ENCODE measurements around the gene EIF3B.
"Not testable (repeated sequence)": the region's sequence is repeated elsewhere in the genome, so short reads cannot be mapped to it uniquely, and the experiment has no call there.

The EIF3B gene

DNA sequence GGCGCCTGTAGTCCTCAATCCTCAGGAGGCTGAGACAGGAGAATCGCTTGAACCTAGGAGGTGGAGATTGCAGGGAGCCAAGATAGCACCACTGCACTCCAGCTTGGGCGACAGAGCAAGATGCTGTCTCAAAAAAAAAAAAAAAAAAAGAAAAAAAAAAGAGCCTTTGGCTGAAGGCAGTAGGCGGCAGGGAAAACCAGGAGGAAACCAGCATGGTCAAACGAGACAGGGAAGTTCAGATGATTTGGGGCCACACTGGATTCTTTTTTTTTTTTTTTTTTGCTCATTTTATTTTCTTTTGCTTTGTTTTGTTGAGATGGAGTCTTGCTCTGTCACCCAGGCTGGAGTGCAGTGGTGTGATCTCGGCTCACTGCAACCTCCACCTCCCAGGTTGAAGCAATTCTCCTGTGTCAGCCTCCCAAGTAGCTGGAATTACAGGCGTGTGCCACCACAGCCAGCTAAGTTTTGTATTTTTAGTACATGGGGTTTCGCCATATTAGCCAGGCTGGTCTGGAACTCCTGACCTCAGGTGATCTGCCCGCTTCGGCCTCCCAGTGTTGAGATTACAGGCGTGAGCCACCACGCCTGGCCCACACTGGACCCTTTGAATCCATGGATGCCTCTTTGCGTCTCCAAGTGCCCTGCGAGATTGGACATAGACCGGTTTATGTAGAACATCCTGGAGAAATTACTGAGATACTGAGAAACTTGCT lies 7.1 kb upstream of the EIF3B start:
- not testable (repeated sequence) for H3K27ac ChIP-seq (ENCODE audit: low read depth, low read length); H3K9me3 ChIP-seq (ENCODE audit: control insufficient read depth in 5 of 5, low read length in 5 of 5); H3K4me1 ChIP-seq (ENCODE audit: control insufficient read depth in 5 of 5, insufficient read depth in 5 of 5, low read length in 5 of 5); H3K27me3 ChIP-seq (ENCODE audit: control insufficient read depth in 5 of 5, insufficient read depth in 4 of 5, low read length in 5 of 5); H3K36me3 ChIP-seq (ENCODE audit: control insufficient read depth in 5 of 5, insufficient read depth in 5 of 5, low read length in 5 of 5)
- peak overlapping the region in 2 of 5 donors; percentile 37 to 43 for H3K9ac ChIP-seq (ENCODE audit: low read length in 5 of 5)
- H3K4me3 ChIP-seq (ENCODE audit: low read depth in 1 of 5, low read length in 5 of 5): peak overlapping the region in 4 of 5 donors; percentile 24 to 52 (median 49)

DNA sequence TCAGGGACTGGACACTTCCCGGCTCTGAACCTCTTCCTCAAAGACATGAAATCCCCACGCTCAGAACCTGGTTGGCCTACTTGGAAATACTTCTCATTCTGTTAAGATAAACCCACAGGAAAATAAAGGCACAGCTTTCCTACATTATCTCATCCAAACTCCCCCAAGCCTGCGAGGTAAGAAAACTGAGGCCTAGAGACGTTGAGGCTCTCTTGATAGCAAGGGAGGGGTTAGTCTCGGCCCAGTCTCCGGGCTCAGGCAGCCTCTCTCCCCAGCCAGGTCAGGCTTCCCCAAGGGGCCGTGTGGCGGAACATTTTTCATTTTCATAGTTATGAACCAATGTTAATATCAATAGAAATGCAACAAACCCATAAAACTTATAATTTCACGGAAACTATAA lies 4.6 kb upstream of the EIF3B start:
- Histone ChIP-seq H3K36me3 (ENCODE audit: control insufficient read depth in 5 of 5, insufficient read depth in 5 of 5, low read length in 5 of 5) (no peaks in the 10 kb centered on the region), H3K4me1 (ENCODE audit: control insufficient read depth in 5 of 5, insufficient read depth in 5 of 5, low read length in 5 of 5) (peaks cover 2 to 15% (median 11%) of the 10 kb centered on the region in 5 donors), H3K27me3 (ENCODE audit: control insufficient read depth in 5 of 5, insufficient read depth in 4 of 5, low read length in 5 of 5) (no peaks in the 10 kb centered on the region), H3K27ac (ENCODE audit: low read depth, low read length) (no peak overlapping the region), H3K9me3 (ENCODE audit: control insufficient read depth in 5 of 5, low read length in 5 of 5) (no peaks in the 10 kb centered on the region), H3K9ac (ENCODE audit: low read length in 5 of 5) (no peak overlapping the region), H3K4me3 (ENCODE audit: low read depth in 1 of 5, low read length in 5 of 5) (no peak overlapping the region)

DNA sequence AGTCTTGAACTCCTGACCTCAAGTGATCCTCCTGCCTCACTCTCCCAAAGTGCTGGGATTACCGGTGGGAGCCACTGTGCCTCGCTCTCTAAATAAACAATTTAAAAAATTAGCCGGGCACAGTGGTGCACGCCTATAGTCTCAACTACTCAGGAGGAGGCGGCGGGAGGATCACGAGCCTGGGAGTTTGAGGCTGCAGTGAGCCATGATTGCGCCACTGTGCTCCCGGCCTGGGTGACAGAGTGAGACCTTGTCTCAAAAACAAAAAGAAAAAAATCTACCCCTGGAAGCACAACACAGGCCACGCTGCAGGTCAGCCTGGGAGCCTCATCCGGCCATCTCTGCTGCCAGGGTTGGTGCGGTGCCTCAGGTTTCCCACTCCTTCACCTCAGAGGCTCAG lies 3.8 kb upstream of the EIF3B start:
- Histone ChIP-seq H3K27me3 (ENCODE audit: control insufficient read depth in 5 of 5, insufficient read depth in 4 of 5, low read length in 5 of 5) (no peaks in the 10 kb centered on the region), H3K36me3 (ENCODE audit: control insufficient read depth in 5 of 5, insufficient read depth in 5 of 5, low read length in 5 of 5) (no peaks in the 10 kb centered on the region), H3K9ac (ENCODE audit: low read length in 5 of 5) (no peak overlapping the region), H3K9me3 (ENCODE audit: control insufficient read depth in 5 of 5, low read length in 5 of 5) (no peaks in the 10 kb centered on the region), H3K4me1 (ENCODE audit: control insufficient read depth in 5 of 5, insufficient read depth in 5 of 5, low read length in 5 of 5) (peaks cover 2 to 23% (median 17%) of the 10 kb centered on the region in 5 donors), H3K4me3 (ENCODE audit: low read depth in 1 of 5, low read length in 5 of 5) (no peak overlapping the region), H3K27ac (ENCODE audit: low read depth, low read length) (no peak overlapping the region)

DNA sequence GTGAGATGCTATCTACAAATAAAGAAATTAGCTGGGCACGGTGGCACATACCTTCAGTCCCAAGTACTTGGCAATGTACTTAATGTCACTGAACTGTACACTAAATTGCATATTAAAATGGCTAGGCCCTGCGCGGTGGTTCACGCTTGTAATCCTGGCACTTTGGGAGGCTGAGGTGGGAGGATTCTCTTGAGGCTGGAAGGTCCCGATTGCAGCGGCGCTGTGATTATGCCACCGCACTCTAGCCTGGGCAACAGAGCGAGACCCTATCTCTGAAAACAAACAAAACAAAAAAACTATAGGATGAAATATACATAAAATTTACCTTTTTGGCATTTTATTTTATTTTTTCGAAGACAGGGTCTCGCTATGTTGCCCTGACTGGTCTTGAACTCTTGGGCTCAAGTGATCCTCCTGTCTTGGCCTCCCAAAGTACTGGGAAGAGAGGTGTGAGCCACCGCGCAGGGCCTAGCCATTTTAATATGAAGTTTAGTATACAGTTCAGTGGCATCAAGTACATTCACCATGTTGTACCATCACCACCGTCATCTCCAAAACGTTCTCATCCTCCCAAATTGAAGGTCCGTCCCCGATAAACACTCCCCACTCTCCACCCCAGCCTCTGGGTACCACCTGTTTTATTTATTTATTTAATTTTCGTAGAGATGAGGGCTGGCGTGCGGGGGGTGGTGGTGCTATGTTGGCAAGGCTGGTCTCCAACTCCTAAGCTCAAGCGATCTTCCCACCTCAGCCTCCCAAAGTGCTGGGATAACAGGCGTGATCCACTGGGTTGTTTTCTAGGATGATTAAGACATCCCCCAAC lies 1.3 kb upstream of the EIF3B start:
- Histone ChIP-seq H3K27me3 (ENCODE audit: control insufficient read depth in 5 of 5, insufficient read depth in 4 of 5, low read length in 5 of 5) (no peaks in the 10 kb centered on the region), H3K9ac (ENCODE audit: low read length in 5 of 5) (peak overlapping the region in 3 of 5 donors; percentile 93 to 99 (median 99)), H3K4me3 (ENCODE audit: low read depth in 1 of 5, low read length in 5 of 5) (peak overlapping the region; percentile 75 to 89 (median 84)), H3K4me1 (ENCODE audit: control insufficient read depth in 5 of 5, insufficient read depth in 5 of 5, low read length in 5 of 5) (peaks cover 2 to 42% (median 32%) of the 10 kb centered on the region in 5 donors), H3K9me3 (ENCODE audit: control insufficient read depth in 5 of 5, low read length in 5 of 5) (no peaks in the 10 kb centered on the region), H3K27ac (ENCODE audit: low read depth, low read length) (peak overlapping the region; percentile 100), H3K36me3 (ENCODE audit: control insufficient read depth in 5 of 5, insufficient read depth in 5 of 5, low read length in 5 of 5) (peaks cover 0 to 4% (median 3%) of the 10 kb centered on the region in 5 donors)

DNA sequence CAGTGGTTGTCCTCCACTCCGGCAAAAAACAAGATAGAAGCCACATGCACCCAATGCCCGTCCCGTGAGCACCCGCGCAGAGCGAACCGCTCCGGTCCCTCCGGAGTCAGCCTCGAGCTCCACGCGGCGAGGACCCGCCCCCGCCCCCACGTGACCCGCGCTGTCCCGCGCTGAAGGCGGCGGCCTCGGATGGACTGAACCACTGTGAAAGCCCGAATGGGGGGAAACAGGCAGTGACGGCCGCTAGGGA lies 766 bp upstream of the EIF3B start:
- peaks cover 0 to 4% (median 3%) of the 10 kb centered on the region in 5 donors for H3K36me3 ChIP-seq (ENCODE audit: control insufficient read depth in 5 of 5, insufficient read depth in 5 of 5, low read length in 5 of 5)
- H3K4me3 ChIP-seq (ENCODE audit: low read depth in 1 of 5, low read length in 5 of 5): peak overlapping the region; percentile 75 to 89 (median 87)
- peaks cover 2 to 47% (median 37%) of the 10 kb centered on the region in 5 donors for H3K4me1 ChIP-seq (ENCODE audit: control insufficient read depth in 5 of 5, insufficient read depth in 5 of 5, low read length in 5 of 5)
- H3K27ac ChIP-seq (ENCODE audit: low read depth, low read length): peak overlapping the region; percentile 100
- no peaks in the 10 kb centered on the region for H3K9me3 ChIP-seq (ENCODE audit: control insufficient read depth in 5 of 5, low read length in 5 of 5)
- H3K9ac ChIP-seq (ENCODE audit: low read length in 5 of 5): peak overlapping the region; percentile 88 to 99 (median 99)
- H3K27me3 ChIP-seq (ENCODE audit: control insufficient read depth in 5 of 5, insufficient read depth in 4 of 5, low read length in 5 of 5): no peaks in the 10 kb centered on the region

DNA sequence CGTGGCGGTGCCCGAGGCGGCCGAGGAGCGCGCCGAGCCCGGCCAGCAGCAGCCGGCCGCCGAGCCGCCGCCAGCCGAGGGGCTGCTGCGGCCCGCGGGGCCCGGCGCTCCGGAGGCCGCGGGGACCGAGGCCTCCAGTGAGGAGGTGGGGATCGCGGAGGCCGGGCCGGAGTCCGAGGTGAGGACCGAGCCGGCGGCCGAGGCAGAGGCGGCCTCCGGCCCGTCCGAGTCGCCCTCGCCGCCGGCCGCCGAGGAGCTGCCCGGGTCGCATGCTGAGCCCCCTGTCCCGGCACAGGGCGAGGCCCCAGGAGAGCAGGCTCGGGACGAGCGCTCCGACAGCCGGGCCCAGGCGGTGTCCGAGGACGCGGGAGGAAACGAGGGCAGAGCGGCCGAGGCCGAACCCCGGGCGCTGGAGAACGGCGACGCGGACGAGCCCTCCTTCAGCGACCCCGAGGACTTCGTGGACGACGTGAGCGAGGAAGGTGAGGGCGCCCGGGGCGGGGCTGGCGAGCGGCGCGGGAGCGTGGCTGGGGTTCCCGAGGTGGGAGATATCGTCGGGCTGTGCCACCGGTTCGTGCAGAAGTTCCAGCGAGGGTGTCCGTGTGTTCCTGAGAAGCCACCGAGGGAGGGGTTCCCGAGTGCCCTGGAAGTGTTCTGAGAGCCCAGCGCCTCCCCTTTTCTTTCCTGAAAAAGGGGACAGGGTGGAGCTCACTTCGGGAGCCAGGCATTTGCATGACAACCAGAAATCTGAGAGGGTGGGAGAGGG lies 495 bp downstream of the EIF3B start:
- peak overlapping the region; percentile 57 to 99 (median 98) for H3K9ac ChIP-seq (ENCODE audit: low read length in 5 of 5)
- H3K36me3 ChIP-seq (ENCODE audit: control insufficient read depth in 5 of 5, insufficient read depth in 5 of 5, low read length in 5 of 5): peaks cover 0 to 11% (median 3%) of the 10 kb centered on the region in 5 donors
- no peaks in the 10 kb centered on the region for H3K27me3 ChIP-seq (ENCODE audit: control insufficient read depth in 5 of 5, insufficient read depth in 4 of 5, low read length in 5 of 5)
- no peaks in the 10 kb centered on the region for H3K9me3 ChIP-seq (ENCODE audit: control insufficient read depth in 5 of 5, low read length in 5 of 5)
- peaks cover 2 to 53% (median 44%) of the 10 kb centered on the region in 5 donors for H3K4me1 ChIP-seq (ENCODE audit: control insufficient read depth in 5 of 5, insufficient read depth in 5 of 5, low read length in 5 of 5)
- H3K27ac ChIP-seq (ENCODE audit: low read depth, low read length): peak overlapping the region; percentile 100
- H3K4me3 ChIP-seq (ENCODE audit: low read depth in 1 of 5, low read length in 5 of 5): peak overlapping the region; percentile 75 to 91 (median 87)

DNA sequence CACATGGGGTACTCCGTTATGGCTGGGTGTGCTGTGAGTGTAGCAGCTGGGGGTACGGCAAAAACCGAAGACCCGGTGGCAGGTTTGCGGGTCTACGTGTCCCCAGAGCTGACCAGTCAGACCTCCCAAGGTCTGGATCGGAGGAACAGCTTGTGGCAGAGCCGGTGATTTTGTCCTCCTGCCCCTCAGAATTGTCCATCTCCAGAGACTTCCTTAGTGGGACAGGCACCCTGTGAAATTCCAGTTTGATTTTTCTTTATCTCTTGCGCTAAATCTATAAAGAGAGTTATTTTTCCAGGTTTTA lies 1.0 kb downstream of the EIF3B start:
- Histone ChIP-seq H3K36me3 (ENCODE audit: control insufficient read depth in 5 of 5, insufficient read depth in 5 of 5, low read length in 5 of 5) (peaks cover 0 to 12% (median 3%) of the 10 kb centered on the region in 5 donors), H3K27me3 (ENCODE audit: control insufficient read depth in 5 of 5, insufficient read depth in 4 of 5, low read length in 5 of 5) (no peaks in the 10 kb centered on the region), H3K4me3 (ENCODE audit: low read depth in 1 of 5, low read length in 5 of 5) (peak overlapping the region; percentile 75 to 91 (median 87)), H3K27ac (ENCODE audit: low read depth, low read length) (peak overlapping the region; percentile 41), H3K9ac (ENCODE audit: low read length in 5 of 5) (peak overlapping the region; percentile 57 to 99 (median 98)), H3K4me1 (ENCODE audit: control insufficient read depth in 5 of 5, insufficient read depth in 5 of 5, low read length in 5 of 5) (peaks cover 2 to 53% (median 44%) of the 10 kb centered on the region in 5 donors), H3K9me3 (ENCODE audit: control insufficient read depth in 5 of 5, low read length in 5 of 5) (no peaks in the 10 kb centered on the region)

DNA sequence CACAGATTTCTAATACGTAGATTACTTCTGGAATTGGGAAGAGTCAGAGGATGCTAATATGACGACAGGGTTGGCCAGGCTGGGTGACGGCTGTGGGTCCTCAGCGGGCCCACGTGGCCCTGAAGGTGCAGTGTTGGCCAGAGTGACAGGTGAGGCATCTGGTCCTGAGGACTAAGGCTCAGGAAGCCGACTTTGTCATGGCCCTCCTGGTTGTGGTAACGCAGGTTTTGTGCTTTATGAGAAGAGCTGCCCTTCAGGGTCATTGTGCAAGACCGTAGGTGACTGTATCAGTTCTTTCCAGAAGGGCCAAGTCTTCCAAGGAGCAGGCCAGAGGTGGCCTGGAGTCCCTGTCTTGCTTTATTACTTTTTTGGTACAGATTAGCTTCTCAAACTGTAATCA lies 2.5 kb downstream of the EIF3B start:
- Histone ChIP-seq H3K27ac (ENCODE audit: low read depth, low read length) (no peak overlapping the region), H3K4me3 (ENCODE audit: low read depth in 1 of 5, low read length in 5 of 5) (peak overlapping the region in 1 of 5 donors; percentile 22), H3K9ac (ENCODE audit: low read length in 5 of 5) (peak overlapping the region in 2 of 5 donors; percentile 5 to 59), H3K4me1 (ENCODE audit: control insufficient read depth in 5 of 5, insufficient read depth in 5 of 5, low read length in 5 of 5) (peaks cover 2 to 53% (median 44%) of the 10 kb centered on the region in 5 donors), H3K27me3 (ENCODE audit: control insufficient read depth in 5 of 5, insufficient read depth in 4 of 5, low read length in 5 of 5) (no peaks in the 10 kb centered on the region), H3K9me3 (ENCODE audit: control insufficient read depth in 5 of 5, low read length in 5 of 5) (no peaks in the 10 kb centered on the region), H3K36me3 (ENCODE audit: control insufficient read depth in 5 of 5, insufficient read depth in 5 of 5, low read length in 5 of 5) (peaks cover 0 to 24% (median 15%) of the 10 kb centered on the region in 5 donors)

DNA sequence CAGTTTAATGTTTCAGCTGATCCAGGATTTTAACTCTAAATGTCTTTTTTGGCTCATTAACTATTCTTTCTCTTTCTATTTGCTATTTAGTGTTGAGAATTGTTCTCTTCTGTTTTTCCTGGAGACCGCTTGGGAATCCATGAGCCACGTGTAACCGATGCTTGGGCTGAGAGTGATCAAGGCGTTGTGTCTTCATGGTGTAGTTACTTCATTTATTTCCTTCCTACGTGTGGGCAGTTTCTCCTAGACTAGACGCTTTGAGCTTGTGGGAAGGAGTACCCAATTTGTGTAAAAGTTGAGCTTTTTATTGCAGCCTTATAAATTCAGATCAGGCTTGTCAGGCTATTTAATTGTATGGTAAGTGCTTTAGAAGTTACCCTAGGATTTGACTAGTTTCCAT lies 2.9 kb downstream of the EIF3B start:
- peaks cover 0 to 28% (median 19%) of the 10 kb centered on the region in 5 donors for H3K36me3 ChIP-seq (ENCODE audit: control insufficient read depth in 5 of 5, insufficient read depth in 5 of 5, low read length in 5 of 5)
- H3K27ac ChIP-seq (ENCODE audit: low read depth, low read length): no peak overlapping the region
- peaks cover 2 to 53% (median 44%) of the 10 kb centered on the region in 5 donors for H3K4me1 ChIP-seq (ENCODE audit: control insufficient read depth in 5 of 5, insufficient read depth in 5 of 5, low read length in 5 of 5)
- no peaks in the 10 kb centered on the region for H3K27me3 ChIP-seq (ENCODE audit: control insufficient read depth in 5 of 5, insufficient read depth in 4 of 5, low read length in 5 of 5)
- peak overlapping the region in 2 of 5 donors; percentile 5 to 59 for H3K9ac ChIP-seq (ENCODE audit: low read length in 5 of 5)
- no peak overlapping the region for H3K4me3 ChIP-seq (ENCODE audit: low read depth in 1 of 5, low read length in 5 of 5)
- no peaks in the 10 kb centered on the region for H3K9me3 ChIP-seq (ENCODE audit: control insufficient read depth in 5 of 5, low read length in 5 of 5)

Measured in subcutaneous abdominal adipose tissue (tissue), 5 donors.